GM12891 (cell line): ENCODE results near the gene GOLGA8R. TPM values are rescaled to one million over a fixed set of nuclear protein-coding genes. Genes with fewer than 3 reads are reported as not detected.
"Not testable (repeated sequence)": the region's sequence is repeated elsewhere in the genome, so short reads cannot be mapped to it uniquely, and the experiment has no call there.

Experiments used
- DNase-seq: peaks from one replicate; pipeline ENCODE4 v3.0.0; 2011; ENCODE audit warnings: low spot score; ENCODE audit not compliant: insufficient read length
- FAIRE-seq: peaks from 2 replicates; lab custom pipeline; 2011; peaks lifted over from hg19 to GRCh38; lab: Jason Lieb, UNC
- polyA plus RNA-seq: library from polyadenylated mRNA; unstranded; fragments of >200 nt; gene quantifications from one replicate; pipeline ENCODE4 v1.2.1, GENCODE V29; 2012; ENCODE audit warnings: low read depth, missing spikeins, inconsistent platforms; ENCODE audit not compliant: missing spikeins

Gene GOLGA8R
- 0.21 TPM for polyA plus RNA-seq

GRCh38 chr15:30414160-30414559, at the start of gene GOLGA8R:
TSS of gene GOLGA8R (minus strand) at chr15:30414260. CDS start at chr15:30414162, 98 bp downstream.
- not testable (repeated sequence) for FAIRE-seq, DNase-seq

DNA sequence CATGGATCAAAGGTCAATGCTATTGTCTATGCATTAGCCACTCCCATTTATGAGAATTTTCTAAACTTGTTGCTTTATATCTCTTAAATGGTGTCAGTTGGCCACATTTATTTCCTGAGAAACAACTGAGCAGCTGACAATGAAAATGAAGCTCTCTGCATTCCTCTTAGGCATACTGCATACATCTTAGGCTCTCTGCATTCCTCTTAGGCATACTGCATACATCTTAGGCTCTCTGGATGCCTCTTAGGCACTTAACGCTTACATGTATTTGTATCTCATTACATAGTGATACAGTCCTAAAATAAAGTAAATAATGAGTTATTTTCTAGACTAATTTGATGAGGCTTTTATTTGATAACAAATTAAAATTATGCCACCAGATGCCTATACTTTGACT, 49.8 kb upstream of the GOLGA8R start:
- FAIRE-seq, DNase-seq: not testable (repeated sequence)

- DNase-seq, FAIRE-seq: not testable (repeated sequence)
Measured at GRCh38 chr15:30462176-30462575, 48.1 kb upstream of the GOLGA8R start.

GRCh38 chr15:30452702-30453101, 38.6 kb upstream of the GOLGA8R start:
- not testable (repeated sequence) for DNase-seq, FAIRE-seq

DNA sequence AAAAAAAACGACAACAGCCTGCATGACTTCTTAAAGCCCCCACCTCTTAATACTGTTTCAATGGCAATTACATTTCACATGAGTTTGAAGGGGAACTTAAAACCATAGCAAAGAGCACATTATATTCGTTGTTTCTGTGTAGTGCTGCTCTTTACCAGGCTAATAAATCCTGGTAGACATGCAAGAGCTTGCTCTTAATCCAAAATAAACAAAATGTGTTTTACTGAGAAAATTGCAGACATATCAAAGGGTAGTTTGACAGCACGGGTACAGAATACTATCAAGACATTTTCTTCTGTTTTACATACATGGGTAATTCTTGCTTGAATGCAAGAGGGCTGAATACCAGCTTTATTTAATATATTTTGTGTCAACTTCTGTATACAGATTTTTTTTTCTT, 24.3 kb upstream of the GOLGA8R start:
- DNase-seq, FAIRE-seq: not testable (repeated sequence)

GRCh38 chr15:30435878-30436277, 21.8 kb upstream of the GOLGA8R start:
- not testable (repeated sequence) for FAIRE-seq

DNA sequence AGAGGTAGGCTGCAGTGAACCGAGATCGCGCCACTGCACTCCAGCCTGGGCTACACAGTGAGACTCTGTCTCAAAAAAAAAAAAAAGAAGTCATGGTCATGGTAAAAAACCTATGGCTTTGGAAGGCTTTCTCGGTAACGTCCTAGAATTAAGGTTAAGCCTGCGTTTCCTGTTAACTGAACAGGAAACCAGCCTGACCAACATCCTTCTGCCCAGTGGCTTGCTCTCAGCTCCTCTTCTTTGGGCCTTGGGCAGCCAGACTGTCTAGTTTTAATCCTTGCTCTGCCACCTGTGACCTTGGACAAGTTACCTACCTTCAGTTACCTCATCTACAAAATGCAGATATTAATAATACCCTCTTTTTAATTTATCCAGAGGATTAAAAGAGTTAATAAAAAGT, 6.7 kb upstream of the GOLGA8R start:
- not testable (repeated sequence) for DNase-seq, FAIRE-seq

More at GRCh38 chr15:30435878-30436277, 21.8 kb upstream of the GOLGA8R start:
- DNase-seq: not testable (repeated sequence)

GRCh38 chr15:30407636-30408035, 6.4 kb downstream of the GOLGA8R start:
- DNase-seq, FAIRE-seq: not testable (repeated sequence)

DNA sequence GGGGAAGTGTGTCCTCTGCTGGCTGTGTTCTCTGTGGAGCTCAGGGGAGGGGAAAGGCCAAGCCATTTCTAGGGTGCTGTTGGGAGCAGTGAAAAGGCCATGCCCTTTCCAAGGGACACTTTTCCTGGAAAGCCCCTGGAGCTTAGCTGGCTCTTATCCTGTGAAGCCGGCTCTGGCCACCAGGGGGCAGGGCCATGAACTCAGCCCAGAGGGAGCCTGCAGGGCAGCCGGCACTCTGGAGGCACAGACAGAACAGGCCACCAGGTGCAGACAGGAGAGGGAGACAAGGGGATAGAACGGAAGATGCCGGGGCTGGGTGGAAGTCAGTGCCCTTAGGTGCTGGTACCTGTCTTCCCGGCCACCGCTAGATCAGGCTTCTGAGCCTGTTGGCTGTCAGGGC, 15.1 kb downstream of the GOLGA8R start:
- DNase-seq, FAIRE-seq: not testable (repeated sequence)

GRCh38 chr15:30393664-30393991, 20.4 kb downstream of the GOLGA8R start:
- not testable (repeated sequence) for FAIRE-seq, DNase-seq

DNA sequence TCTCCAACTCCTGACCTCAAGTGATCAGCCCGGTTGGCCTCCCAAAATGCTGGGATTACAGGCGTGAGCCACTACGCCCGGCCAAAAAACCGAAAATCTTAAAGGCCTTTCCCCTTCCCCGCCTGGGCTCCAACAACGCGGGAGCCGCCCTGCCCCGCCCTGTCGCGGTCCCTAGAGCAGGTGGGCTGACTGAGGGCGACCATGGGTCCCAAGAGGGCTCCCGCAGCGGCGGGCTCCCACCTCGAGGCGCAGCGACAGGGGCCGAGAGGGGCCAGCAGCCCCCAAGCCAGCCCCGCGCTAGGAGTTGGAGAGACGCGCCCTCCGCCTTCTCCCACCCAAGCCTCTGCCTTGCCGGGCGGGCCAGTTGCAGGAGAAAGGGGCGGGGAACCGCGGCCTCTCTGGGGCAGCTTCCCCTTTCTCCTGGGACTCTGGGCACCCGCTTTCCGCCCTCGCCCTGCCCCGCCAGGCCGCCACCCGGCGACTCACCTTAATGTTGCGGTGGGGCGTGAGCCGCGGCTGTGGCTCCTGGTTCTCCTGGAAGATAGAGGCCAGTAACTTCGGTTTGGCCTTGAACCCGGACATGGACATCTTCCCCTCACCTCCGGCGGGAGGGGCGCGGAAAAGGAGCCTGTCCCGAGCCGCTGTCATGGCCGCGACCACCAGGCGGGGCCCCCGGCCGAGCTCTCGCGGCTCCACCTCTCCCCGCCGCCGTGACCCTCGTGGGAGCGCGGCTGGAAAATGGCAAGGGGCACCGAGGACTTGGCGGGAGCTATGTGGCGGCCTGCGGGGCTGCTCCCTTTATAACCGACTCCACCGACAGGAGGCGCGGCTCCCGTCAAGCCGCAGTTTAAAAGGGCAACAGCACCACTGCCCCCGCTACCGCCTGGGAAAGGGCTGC, 21.0 kb downstream of the GOLGA8R start, which contains the start of gene CHRFAM7A:
Gene CHRFAM7A (minus strand): TSS at position 775 of the 898 bp plus-strand sequence. CDS start 10,189 bp downstream, outside the sequence.
- not testable (repeated sequence) for DNase-seq, FAIRE-seq

DNA sequence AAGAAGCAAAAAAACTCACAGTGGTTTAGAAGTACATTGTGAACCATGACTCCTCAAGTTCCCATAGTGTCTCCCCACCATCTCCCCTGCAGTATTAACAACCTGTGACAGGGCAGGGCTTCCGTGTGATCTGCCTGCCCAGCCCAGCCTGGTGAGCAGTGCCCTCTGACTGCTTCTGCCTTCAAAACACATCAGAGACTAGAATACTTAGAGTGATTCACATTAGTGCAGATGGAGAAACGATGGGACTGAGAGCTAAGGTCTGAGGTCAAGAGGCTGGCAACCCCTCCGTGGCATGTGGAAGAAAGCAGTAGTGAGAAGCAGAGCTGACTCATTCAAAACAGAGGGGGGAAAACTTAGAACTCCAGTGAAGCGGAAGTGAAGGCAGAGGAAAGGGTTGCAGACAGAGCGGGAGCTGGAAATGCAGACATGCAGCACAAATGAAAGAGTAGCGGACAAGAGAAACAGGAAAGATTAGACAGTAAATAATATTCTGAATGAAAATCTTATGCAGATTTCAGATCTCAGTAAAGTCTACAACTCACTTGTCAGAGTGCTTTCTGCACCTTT, 27.7 kb downstream of the GOLGA8R start:
- not testable (repeated sequence) for FAIRE-seq

GRCh38 chr15:30377082-30377413, 37.0 kb downstream of the GOLGA8R start:
- not testable (repeated sequence) for DNase-seq, FAIRE-seq

More for the DNA sequence above, 27.7 kb downstream of the GOLGA8R start:
- not testable (repeated sequence) for DNase-seq

- not testable (repeated sequence) for FAIRE-seq, DNase-seq
Measured at GRCh38 chr15:30376375-30377081, 37.5 kb downstream of the GOLGA8R start.

DNA sequence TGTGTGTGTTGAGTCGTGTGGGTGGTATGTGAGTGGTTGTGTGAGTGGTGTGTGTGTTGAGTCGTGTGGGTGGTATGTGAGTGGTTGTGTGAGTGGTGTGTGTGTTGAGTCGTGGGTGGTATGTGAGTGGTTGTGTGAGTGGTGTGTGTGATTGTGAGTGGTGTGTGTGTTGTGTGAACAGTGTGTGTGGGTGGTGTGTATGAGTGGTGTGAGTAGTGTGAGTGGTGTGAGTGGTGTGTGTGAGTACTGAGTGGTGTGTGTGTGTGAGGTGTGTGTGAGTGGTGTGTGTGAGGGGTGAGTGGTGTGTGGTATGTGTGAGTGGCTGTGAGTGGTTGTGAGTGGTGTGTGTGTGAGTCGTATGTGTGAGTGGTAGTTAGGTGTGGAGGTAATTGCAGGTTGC, 38.2 kb downstream of the GOLGA8R start:
- FAIRE-seq, DNase-seq: not testable (repeated sequence)

DNA sequence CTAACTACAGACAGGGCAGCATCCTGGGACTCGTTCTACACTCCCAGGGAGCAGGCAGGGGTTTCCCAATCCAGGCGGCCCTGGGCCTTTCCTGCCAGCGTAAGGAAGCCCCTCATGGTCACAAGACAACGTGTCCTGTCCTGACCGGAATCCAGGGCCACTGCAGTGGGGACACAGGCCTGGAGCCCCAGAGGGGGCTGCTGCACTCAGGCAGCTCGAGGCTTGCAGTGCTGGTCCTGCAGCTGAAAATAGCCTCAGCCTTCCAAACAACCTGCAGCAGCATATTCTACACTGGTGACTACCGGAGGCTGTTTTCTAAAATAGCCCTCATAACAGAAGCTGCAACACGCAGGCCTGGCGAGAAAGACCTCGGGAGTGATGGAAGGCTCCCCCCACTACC, 39.2 kb downstream of the GOLGA8R start:
- FAIRE-seq: not testable (repeated sequence)

GRCh38 chr15:30368271-30368670, 45.8 kb downstream of the GOLGA8R start:
- FAIRE-seq, DNase-seq: not testable (repeated sequence)

More for the DNA sequence above, 39.2 kb downstream of the GOLGA8R start:
- not testable (repeated sequence) for DNase-seq

DNA sequence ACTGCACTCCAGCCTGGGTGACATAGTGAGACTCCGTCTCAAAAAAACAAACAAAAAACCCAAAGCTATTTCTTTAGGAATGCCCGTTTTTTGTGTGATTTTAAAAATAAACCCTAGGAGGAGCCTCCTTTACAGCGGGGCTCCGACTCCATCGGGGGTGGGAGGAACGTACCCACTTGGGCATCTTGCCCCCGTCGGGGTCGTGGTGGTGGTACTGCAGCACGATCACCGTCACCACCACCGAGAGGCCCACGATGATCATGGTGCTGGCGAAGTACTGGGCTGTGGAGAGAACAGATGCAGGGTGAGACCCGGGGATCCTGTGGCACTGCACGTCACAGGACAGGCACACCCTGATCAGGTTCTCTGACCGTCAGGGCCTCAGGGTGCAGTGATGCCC, 46.8 kb downstream of the GOLGA8R start:
- peak; percentile 26 for FAIRE-seq
- DNase-seq: not testable (repeated sequence)

GRCh38 chr15:30361404-30361803, 52.7 kb downstream of the GOLGA8R start:
- not testable (repeated sequence) for FAIRE-seq, DNase-seq
